ENCODE data around the gene CD38.

Gene CD38

DNA sequence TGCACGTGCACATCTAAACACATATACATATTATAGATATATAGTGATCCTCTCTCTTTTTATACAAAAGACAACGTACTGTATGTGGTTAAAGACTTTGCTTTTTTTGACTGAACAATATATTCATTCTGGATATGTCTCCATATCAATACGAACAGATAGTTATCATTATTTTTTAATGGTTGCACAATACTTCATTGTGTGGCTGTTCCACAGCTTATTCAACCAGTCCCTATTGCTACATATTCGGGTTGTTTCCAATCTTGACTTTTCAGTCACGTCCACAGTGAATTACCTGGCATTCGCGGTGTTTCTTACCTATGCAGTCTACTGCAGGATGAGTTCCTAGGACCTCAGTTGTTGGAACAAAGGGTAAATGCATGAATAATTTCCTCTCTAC, 107.3 kb downstream of the CD38 start:
- peak in 1 of 11 experiments; percentile 21; a peak in 1 of 22 replicates for TF ChIP-seq Cebpa-rat (IDR thresholded peaks at IDR 0.05)
- Histone ChIP-seq H3K4me2 (no peak overlapping the region), H3K9ac (no peak overlapping the region), H3K4me3 (no peak overlapping the region), H3K9me3 (replicated peaks in 1 of 11) (peaks cover 0 to 6% (median 0%) of the 10 kb centered on the region in 11 experiments; a peak in 3 of 22 replicates), H3K36me3 (no peaks in the 10 kb centered on the region), H3K27ac (no peak overlapping the region), H3K27me3 (no peaks in the 10 kb centered on the region), H3K4me1 (peaks cover 0 to 7% (median under 1%) of the 10 kb centered on the region in 10 experiments; a peak in 9 of 20 replicates), H4K20me1 (no peaks in the 10 kb centered on the region)

- H3K9me3 ChIP-seq (replicated peaks in 1 of 11) = peaks cover 0 to 16% (median 6%) of the 10 kb centered on the region in 11 experiments; a peak in 5 of 22 replicates
- no peaks in the 10 kb centered on the region for H4K20me1 ChIP-seq
- H3K4me3 ChIP-seq = no peak overlapping the region
- H3K4me2 ChIP-seq = no peak overlapping the region
- H3K27ac ChIP-seq = no peak overlapping the region
- H3K36me3 ChIP-seq = no peaks in the 10 kb centered on the region
- no peaks in the 10 kb centered on the region for H3K27me3 ChIP-seq
- peaks cover 0 to 23% (median 16%) of the 10 kb centered on the region in 10 experiments; a peak in 18 of 20 replicates for H3K4me1 ChIP-seq
- no peak for TF ChIP-seq Cebpa-rat (IDR thresholded peaks at IDR 0.05)
- no peak overlapping the region for H3K9ac ChIP-seq
These were observed 110.4 kb downstream of the CD38 start for GRCh38 chr4:15888515-15888914.

DNA sequence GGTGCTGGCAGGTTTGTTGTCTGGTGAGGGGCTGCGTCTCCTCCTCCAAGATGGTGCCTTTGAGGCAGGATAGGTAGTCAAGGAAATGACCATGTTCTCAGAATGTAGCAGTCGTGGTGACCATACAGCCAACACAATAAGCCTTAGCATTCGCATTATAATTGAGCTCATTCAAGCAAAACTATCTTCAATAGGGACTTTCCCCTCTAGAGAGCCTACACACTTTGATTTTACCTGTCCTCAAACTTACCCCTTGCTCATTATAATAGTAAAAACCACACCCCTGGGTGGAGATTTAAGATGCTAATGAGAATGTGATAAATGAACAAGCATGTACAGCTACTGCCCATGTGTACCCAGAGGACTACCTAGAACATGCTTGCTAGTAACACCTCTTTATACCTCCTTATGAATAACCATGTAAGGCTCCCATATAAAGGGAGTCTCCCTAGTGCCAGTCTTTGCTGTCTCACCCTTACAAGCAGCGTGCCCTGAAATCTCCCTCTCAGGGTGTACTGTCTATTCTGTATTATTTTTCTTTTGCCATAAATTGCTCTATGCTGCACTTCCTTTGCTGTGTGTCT, 112.2 kb downstream of the CD38 start:
- H3K27me3 ChIP-seq = no peaks in the 10 kb centered on the region
- H3K27ac ChIP-seq = peak overlapping the region in 1 of 11 experiments; percentile 0; a peak in 1 of 22 replicates
- H3K36me3 ChIP-seq = no peaks in the 10 kb centered on the region
- no peak overlapping the region for H3K4me3 ChIP-seq
- peaks cover 0 to 23% (median 16%) of the 10 kb centered on the region in 10 experiments; a peak in 18 of 20 replicates for H3K4me1 ChIP-seq
- peak overlapping the region in 8 of 11 experiments; percentile 37 to 76 (median 58); a peak in 14 of 22 replicates for H3K4me2 ChIP-seq
- 0 out of 22 replicates have a peak overlapping the region, but pooled peaks of 1 of the 11 experiments have one; percentile 16 for H3K9ac ChIP-seq
- H3K9me3 ChIP-seq (replicated peaks in 1 of 11) = peaks cover 0 to 16% (median 6%) of the 10 kb centered on the region in 11 experiments; a peak in 5 of 22 replicates
- no peaks in the 10 kb centered on the region for H4K20me1 ChIP-seq
- TF ChIP-seq Cebpa-rat (IDR thresholded peaks at IDR 0.05) = no peak

DNA sequence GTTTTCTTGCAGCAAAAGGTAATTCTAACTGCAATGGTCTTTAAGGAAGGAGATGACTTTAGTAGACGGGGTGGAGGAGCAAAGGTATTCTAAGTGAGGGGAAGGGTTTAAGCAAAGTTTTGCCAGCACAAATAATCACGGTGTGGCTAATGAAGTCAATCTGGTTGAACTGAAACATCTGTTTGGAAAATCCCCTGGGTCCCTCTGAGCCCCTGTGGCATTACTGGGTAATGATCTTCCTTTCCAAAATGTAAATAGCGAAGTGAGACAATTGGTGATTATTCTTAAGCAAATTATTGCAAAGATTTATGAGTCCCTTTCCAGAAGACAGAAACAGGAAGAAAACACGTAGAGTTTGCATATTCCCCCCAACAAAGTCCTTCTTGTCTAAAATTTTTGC, 113.2 kb downstream of the CD38 start:
- Histone ChIP-seq H3K27ac (peak overlapping the region in 2 of 11 experiments; percentile 13 to 27; a peak in 2 of 22 replicates), H3K4me2 (peak overlapping the region; percentile 4 to 76 (median 55); a peak in 19 of 22 replicates)

GRCh38 chr4:15893962-15894361, 115.8 kb downstream of the CD38 start:
- no peak for TF ChIP-seq Cebpa-rat (IDR thresholded peaks at IDR 0.05)
- Histone ChIP-seq H3K27me3 (no peaks in the 10 kb centered on the region), H4K20me1 (no peaks in the 10 kb centered on the region), H3K4me3 (no peak overlapping the region), H3K36me3 (no peaks in the 10 kb centered on the region), H3K4me1 (peaks cover 0 to 28% (median 16%) of the 10 kb centered on the region in 10 experiments; a peak in 18 of 20 replicates), H3K4me2 (no peak overlapping the region), H3K9me3 (replicated peaks in 1 of 11) (peaks cover 0 to 10% (median 0%) of the 10 kb centered on the region in 11 experiments; a peak in 4 of 22 replicates), H3K9ac (no peak overlapping the region), H3K27ac (no peak overlapping the region)

More for the DNA sequence above, 113.2 kb downstream of the CD38 start:
- no peaks in the 10 kb centered on the region for H3K27me3 ChIP-seq
- no peaks in the 10 kb centered on the region for H4K20me1 ChIP-seq
- H3K4me3 ChIP-seq = no peak overlapping the region
- H3K9ac ChIP-seq = no peak overlapping the region
- peaks cover 0 to 23% (median 16%) of the 10 kb centered on the region in 10 experiments; a peak in 18 of 20 replicates for H3K4me1 ChIP-seq
- H3K36me3 ChIP-seq = no peaks in the 10 kb centered on the region
- TF ChIP-seq Cebpa-rat (IDR thresholded peaks at IDR 0.05) = no peak
- peaks cover 0 to 16% (median 6%) of the 10 kb centered on the region in 11 experiments; a peak in 5 of 22 replicates for H3K9me3 ChIP-seq (replicated peaks in 1 of 11)

GRCh38 chr4:15894393-15894792, 116.3 kb downstream of the CD38 start:
- no peak for TF ChIP-seq Cebpa-rat (IDR thresholded peaks at IDR 0.05)
- no peaks in the 10 kb centered on the region for H4K20me1 ChIP-seq
- H3K27ac ChIP-seq = no peak overlapping the region
- H3K9me3 ChIP-seq (replicated peaks in 1 of 11) = peaks cover 0 to 10% (median 0%) of the 10 kb centered on the region in 11 experiments; a peak in 4 of 22 replicates
- H3K9ac ChIP-seq = no peak overlapping the region
- no peaks in the 10 kb centered on the region for H3K36me3 ChIP-seq
- no peaks in the 10 kb centered on the region for H3K27me3 ChIP-seq
- no peak overlapping the region for H3K4me2 ChIP-seq
- no peak overlapping the region for H3K4me3 ChIP-seq
- H3K4me1 ChIP-seq = peaks cover 0 to 30% (median 16%) of the 10 kb centered on the region in 10 experiments; a peak in 18 of 20 replicates

DNA sequence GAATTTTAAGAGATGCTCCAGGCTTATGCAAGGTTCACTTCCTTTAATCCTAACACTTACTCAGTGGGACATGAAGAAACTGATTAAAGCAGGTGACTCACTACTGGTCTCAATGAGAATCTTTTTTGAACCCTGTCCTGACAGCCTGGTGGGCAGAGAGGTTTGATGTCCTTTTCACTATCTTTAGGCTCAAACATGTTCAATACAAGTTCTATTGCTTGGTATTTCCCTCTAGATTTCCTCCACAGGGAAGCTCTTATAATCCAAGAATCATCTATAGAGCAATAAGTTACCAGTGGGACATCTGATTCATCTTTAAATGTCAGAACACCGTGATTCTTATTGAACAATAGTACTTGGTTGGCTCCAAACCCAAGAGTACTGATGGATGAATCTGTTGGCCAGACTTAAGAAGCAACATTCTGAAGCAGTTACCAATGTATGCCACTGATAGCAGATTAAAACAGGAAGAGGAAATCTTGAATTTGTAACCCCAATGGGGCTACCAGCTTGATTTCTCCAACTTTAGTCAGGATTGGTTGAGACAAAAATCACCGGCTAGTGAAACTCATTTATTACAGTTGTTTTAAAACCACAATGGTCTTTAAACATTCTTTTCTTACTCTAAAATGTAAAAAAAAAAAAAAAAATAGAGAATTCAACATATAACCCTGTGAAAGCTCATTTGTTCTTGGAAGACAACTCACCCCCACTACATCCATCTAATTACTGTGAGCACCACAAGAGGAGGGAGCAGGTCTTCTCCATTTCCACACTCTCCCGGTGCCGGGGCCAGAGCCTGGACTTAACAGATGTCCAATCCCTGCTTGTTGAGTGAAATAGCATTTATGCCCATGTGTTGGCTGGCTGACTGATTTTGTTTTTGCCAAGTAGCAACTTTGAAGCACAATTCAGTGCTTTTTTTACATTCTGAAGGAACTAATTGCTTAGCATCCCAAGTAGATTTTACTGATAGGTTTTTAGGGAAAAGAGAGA, 117.1 kb downstream of the CD38 start:
- no peak overlapping the region for H3K27ac ChIP-seq
- H3K4me2 ChIP-seq = no peak overlapping the region
- no peaks in the 10 kb centered on the region for H3K36me3 ChIP-seq
- no peaks in the 10 kb centered on the region for H4K20me1 ChIP-seq
- TF ChIP-seq Cebpa-rat (IDR thresholded peaks at IDR 0.05) = no peak
- H3K27me3 ChIP-seq = no peaks in the 10 kb centered on the region
- H3K9me3 ChIP-seq (replicated peaks in 1 of 11) = peaks cover 0 to 10% (median 0%) of the 10 kb centered on the region in 11 experiments; a peak in 4 of 22 replicates
- no peak overlapping the region for H3K9ac ChIP-seq
- H3K4me1 ChIP-seq = peaks cover 0 to 25% (median 16%) of the 10 kb centered on the region in 10 experiments; a peak in 18 of 20 replicates
- H3K4me3 ChIP-seq = no peak overlapping the region

GRCh38 chr4:15897577-15897976, 119.4 kb downstream of the CD38 start:
- H3K4me1 ChIP-seq = peaks cover 0 to 16% (median 9%) of the 10 kb centered on the region in 10 experiments; a peak in 12 of 20 replicates
- H4K20me1 ChIP-seq = no peaks in the 10 kb centered on the region
- no peak overlapping the region for H3K9ac ChIP-seq
- H3K9me3 ChIP-seq (replicated peaks in 1 of 11) = peaks cover 0 to 9% (median 0%) of the 10 kb centered on the region in 11 experiments; a peak in 4 of 22 replicates
- H3K4me3 ChIP-seq = no peak overlapping the region
- no peak overlapping the region for H3K27ac ChIP-seq
- H3K4me2 ChIP-seq = no peak overlapping the region
- no peak for TF ChIP-seq Cebpa-rat (IDR thresholded peaks at IDR 0.05)
- no peaks in the 10 kb centered on the region for H3K36me3 ChIP-seq
- H3K27me3 ChIP-seq = no peaks in the 10 kb centered on the region
